HEK293 (cell line): ENCODE data around the gene PRR3.
A peak's percentile ranks its signal among the peaks of the same experiment; 100 is the strongest.

Experiments used
- CTCF ChIA-PET: fragments of 350-600 bp; formaldehyde crosslinking; extraction: SDS; loops from one replicate; lab custom pipeline; 2021; ENCODE audit warnings: antibody characterized with exemption; lab: Yijun Ruan, JAX
- POLR2A ChIA-PET: fragments of 300-600 bp; formaldehyde crosslinking; extraction: SDS; loops from one replicate; lab custom pipeline; 2020; ENCODE audit warnings: antibody characterized with exemption, inconsistent platforms; lab: Yijun Ruan, JAX
- H3K27ac ChIP-seq: fragments of 200-500 bp; sonication (Bioruptor generic); 2 replicates; pipeline ENCODE4 v1.5.1; 2014; ENCODE audit warnings: low read depth, low read length, control low read depth, inconsistent platforms; ENCODE audit errors: extremely low read depth
- H3K36me3 ChIP-seq, 2 experiments: fragments of 200-500 bp in 1 of 2; sonication (Bioruptor generic) in 1 of 2; 1 replicate in 1 of 2; 2 replicates in 1 of 2; pipeline ENCODE4 v1.5.1; 2014 to 2017; ENCODE audit warnings: inconsistent platforms in 2 of 2, low read length in 2 of 2; ENCODE audit not compliant: control insufficient read depth in 2 of 2, insufficient read depth in 1 of 2
- H3K4me1 ChIP-seq: fragments of 200-500 bp; sonication (Bioruptor generic); 2 replicates; pipeline ENCODE4 v1.5.1; 2014; ENCODE audit warnings: mild to moderate bottlenecking, low read length, inconsistent platforms; ENCODE audit not compliant: control insufficient read depth, insufficient read depth
- H3K4me3 ChIP-seq: 2 replicates; pipeline ENCODE4 v1.5.1; 2011; ENCODE audit warnings: low read depth, mild to moderate bottlenecking, control low read depth, low read length, moderate library complexity
- H3K9me3 ChIP-seq: fragments of 200-500 bp; sonication (Bioruptor generic); 2 replicates; pipeline ENCODE4 v1.5.1; 2014; ENCODE audit warnings: low read depth, low read length, inconsistent platforms; ENCODE audit not compliant: control insufficient read depth, insufficient read depth
- GLI4 ChIP-seq: fragments of 450-650 bp; formaldehyde crosslinking; IDR thresholded peaks from 2 replicates; pipeline ENCODE4 v1.5.1; 2016; ENCODE audit warnings: missing biosample characterization, missing genetic modification characterization
- HOXA7 ChIP-seq: sonication (generic); formaldehyde crosslinking; IDR thresholded peaks from 2 replicates; pipeline ENCODE4 v1.8.1; 2022; ENCODE audit warnings: missing genetic modification reagents, borderline replicate concordance
- KLF17 ChIP-seq: fragments of 450-650 bp; formaldehyde crosslinking; IDR thresholded peaks from 2 replicates; pipeline ENCODE4 v1.5.1; 2016; ENCODE audit warnings: missing biosample characterization, missing genetic modification characterization
- MEIS1 ChIP-seq: sonication (generic); formaldehyde crosslinking; IDR thresholded peaks from 2 replicates; pipeline ENCODE4 v1.8.1; 2022; ENCODE audit warnings: missing genetic modification reagents, mild to moderate bottlenecking, borderline replicate concordance
- TSHZ1 ChIP-seq: fragments of 450-650 bp; formaldehyde crosslinking; IDR thresholded peaks from 2 replicates; pipeline ENCODE4 v1.5.1; 2016; ENCODE audit warnings: missing biosample characterization, missing genetic modification characterization, borderline replicate concordance
- YY1 ChIP-seq: fragments of 450-650 bp; formaldehyde crosslinking; IDR thresholded peaks from 2 replicates; pipeline ENCODE4 v1.5.1; 2018; ENCODE audit warnings: missing biosample characterization, missing genetic modification characterization
- ZBTB11 ChIP-seq: fragments of 450-650 bp; formaldehyde crosslinking; conservative IDR thresholded peaks from 2 replicates; pipeline ENCODE4 v1.5.1; 2016; ENCODE audit warnings: low read depth, missing biosample characterization, missing genetic modification characterization
- ZBTB8A ChIP-seq: fragments of 450-650 bp; formaldehyde crosslinking; IDR thresholded peaks from 2 replicates; pipeline ENCODE4 v1.5.1; 2016; ENCODE audit warnings: missing biosample characterization, missing genetic modification characterization
- ZFP3 ChIP-seq: fragments of 450-650 bp; formaldehyde crosslinking; IDR thresholded peaks from 2 replicates; pipeline ENCODE4 v1.5.1; 2016; ENCODE audit warnings: low read depth, missing biosample characterization, missing genetic modification characterization
- ZNF112 ChIP-seq: fragments of 450-650 bp; formaldehyde crosslinking; IDR thresholded peaks from 2 replicates; pipeline ENCODE4 v1.5.0; 2017; ENCODE audit warnings: missing biosample characterization, missing genetic modification characterization
- ZNF16 ChIP-seq: fragments of 450-650 bp; formaldehyde crosslinking; IDR thresholded peaks from 2 replicates; pipeline ENCODE4 v1.5.1; 2016; ENCODE audit warnings: low read depth, missing biosample characterization, missing genetic modification characterization
- ZNF169 ChIP-seq: fragments of 450-650 bp; formaldehyde crosslinking; IDR thresholded peaks from 2 replicates; pipeline ENCODE4 v1.5.1; 2016; ENCODE audit warnings: missing biosample characterization, missing genetic modification characterization
- ZNF175 ChIP-seq: fragments of 450-650 bp; formaldehyde crosslinking; IDR thresholded peaks from 2 replicates; pipeline ENCODE4 v1.5.1; 2016; ENCODE audit warnings: missing biosample characterization, missing genetic modification characterization
- ZNF280C ChIP-seq: fragments of 450-650 bp; formaldehyde crosslinking; IDR thresholded peaks from 2 replicates; pipeline ENCODE4 v1.5.1; 2016; ENCODE audit warnings: missing biosample characterization, missing genetic modification characterization
- ZNF426 ChIP-seq: fragments of 450-650 bp; formaldehyde crosslinking; IDR thresholded peaks from 2 replicates; pipeline ENCODE4 v1.5.1; 2017; ENCODE audit warnings: missing biosample characterization, missing genetic modification characterization, mild to moderate bottlenecking, inconsistent platforms, moderate library complexity
- ZNF449 ChIP-seq: fragments of 450-650 bp; formaldehyde crosslinking; IDR thresholded peaks from 2 replicates; pipeline ENCODE4 v1.5.1; 2017; ENCODE audit warnings: missing biosample characterization, mild to moderate bottlenecking, missing genetic modification characterization, moderate library complexity
- ZNF488 ChIP-seq: fragments of 450-650 bp; formaldehyde crosslinking; IDR thresholded peaks from 2 replicates; pipeline ENCODE4 v1.5.1; 2016; ENCODE audit warnings: missing biosample characterization, missing genetic modification characterization
- ZNF521 ChIP-seq: fragments of 450-650 bp; formaldehyde crosslinking; IDR thresholded peaks from 2 replicates; pipeline ENCODE4 v1.5.1; 2017; ENCODE audit warnings: missing biosample characterization, mild to moderate bottlenecking, missing genetic modification characterization
- ZNF621 ChIP-seq: fragments of 450-650 bp; formaldehyde crosslinking; IDR thresholded peaks from 2 replicates; pipeline ENCODE4 v1.5.1; 2017; ENCODE audit warnings: missing biosample characterization, missing genetic modification characterization
- ZNF623 ChIP-seq: fragments of 450-650 bp; formaldehyde crosslinking; IDR thresholded peaks from 2 replicates; pipeline ENCODE4 v1.5.1; 2016; ENCODE audit warnings: missing biosample characterization, missing genetic modification characterization
- ZNF704 ChIP-seq: fragments of 450-650 bp; formaldehyde crosslinking; IDR thresholded peaks from 2 replicates; pipeline ENCODE4 v1.5.1; 2016; ENCODE audit warnings: missing biosample characterization, missing genetic modification characterization
- ZXDB ChIP-seq: fragments of 450-650 bp; formaldehyde crosslinking; IDR thresholded peaks from 2 replicates; pipeline ENCODE4 v1.5.1; 2016; ENCODE audit warnings: missing biosample characterization, missing genetic modification characterization

PRR3 gene

GRCh38 chr6:30541515-30542403, 15.3 kb upstream of the PRR3 start:
- H3K4me3 ChIP-seq = peak overlapping the region; percentile 34
- peaks cover 0 to 21% of the 10 kb centered on the region in 2 experiments; a peak in 1 of 3 replicates for H3K36me3 ChIP-seq
- no peak overlapping the region for H3K27ac ChIP-seq
- H3K4me1 ChIP-seq = no peaks in the 10 kb centered on the region
- ChIA-PET POLR2A (interaction anchor here (0.5 to 1.7 kb wide), 11 partner anchors 13 to 329 kb away, joined by 3 to 9 read pairs (median 4); partner anchors contain the start of genes DHX16, GNL1 and TRIM26), CTCF (interaction anchor here (0.5 to 9.5 kb wide), 71 partner anchors 7 to 624 kb away, joined by 3 to 324 read pairs (median 4); partner anchors contain the start of genes ABCF1, C6orf136, DHX16 and GNL1)
- no peaks in the 10 kb centered on the region for H3K9me3 ChIP-seq
- TF ChIP-seq ZBTB11 (tag by site-specific recombination) (no peak), ZFP3 (tag by site-specific recombination) (no peak), ZNF449 (tag by site-specific recombination) (no peak), MEIS1 (CRISPR knock-in tag) (no peak), ZNF169 (no peak), ZNF175 (no peak), ZXDB (tag by site-specific recombination) (no peak), ZNF280C (no peak), ZNF112 (tag by site-specific recombination) (no peak), GLI4 (tag by site-specific recombination) (no peak), KLF17 (tag by site-specific recombination) (no peak), YY1 (tag by site-specific recombination) (no peak), ZNF621 (no peak), ZNF426 (no peak), ZNF623 (tag by site-specific recombination) (no peak), ZBTB8A (tag by site-specific recombination) (peak; percentile 37; the same call in 1 of the 2 replicates), ZNF704 (tag by site-specific recombination) (no peak), TSHZ1 (tag by site-specific recombination) (no peak), HOXA7 (CRISPR knock-in tag) (no peak), ZNF521 (tag by site-specific recombination) (no peak), ZNF16 (no peak), ZNF488 (tag by site-specific recombination) (no peak)
